GM21447 (cell line): ENCODE results near the gene UBE4B.
"Not testable (repeated sequence)": the region's sequence is repeated elsewhere in the genome, so short reads cannot be mapped to it uniquely, and the experiment has no call there.

Source experiments
- ATAC-seq: cut with Tn5 transposase; IDR thresholded peaks from one replicate; pipeline ENCODE4 v1.9.1; 2021; ENCODE audit not compliant: unreplicated experiment

UBE4B gene

GRCh38 chr1:10070206-10070605 is 37.4 kb downstream of the UBE4B start:
- no peak for ATAC-seq

GRCh38 chr1:10071640-10072039 is 38.9 kb downstream of the UBE4B start:
- ATAC-seq, result no peak

- not testable (repeated sequence) for ATAC-seq
These were observed 40.6 kb downstream of the UBE4B start for GRCh38 chr1:10073371-10073770.

- ATAC-seq, result peak; percentile 89
These were observed 41.5 kb downstream of the UBE4B start for GRCh38 chr1:10074059-10074851.

GRCh38 chr1:10074852-10075730 is 42.3 kb downstream of the UBE4B start:
- ATAC-seq, result no peak

GRCh38 chr1:10075732-10076131 is 43.0 kb downstream of the UBE4B start:
- no peak for ATAC-seq

GRCh38 chr1:10078494-10078893 is 45.7 kb downstream of the UBE4B start:
- ATAC-seq, result no peak

GRCh38 chr1:10080523-10080922 is 47.8 kb downstream of the UBE4B start:
- ATAC-seq, result no peak

GRCh38 chr1:10082785-10083479 is 50.2 kb downstream of the UBE4B start:
- ATAC-seq, result no peak

GRCh38 chr1:10084045-10084444 is 51.3 kb downstream of the UBE4B start:
- no peak for ATAC-seq

- no peak for ATAC-seq
These were observed 52.3 kb downstream of the UBE4B start for GRCh38 chr1:10085076-10085475.

- ATAC-seq, result no peak
These were observed 54.5 kb downstream of the UBE4B start for GRCh38 chr1:10087210-10087609.

- ATAC-seq, result no peak
These were observed 69.2 kb downstream of the UBE4B start for GRCh38 chr1:10101929-10102328.

- ATAC-seq, result no peak
These were observed 70.4 kb downstream of the UBE4B start for GRCh38 chr1:10103193-10103592.

GRCh38 chr1:10104834-10105233 is 72.1 kb downstream of the UBE4B start:
- no peak for ATAC-seq

GRCh38 chr1:10105484-10105883 is 72.7 kb downstream of the UBE4B start:
- ATAC-seq, result no peak

GRCh38 chr1:10106241-10106640 is 73.5 kb downstream of the UBE4B start:
- ATAC-seq, result no peak

GRCh38 chr1:10106756-10107475 is 74.2 kb downstream of the UBE4B start:
- ATAC-seq, result no peak

GRCh38 chr1:10107476-10107847 is 74.7 kb downstream of the UBE4B start:
- ATAC-seq, result not testable (repeated sequence)

- ATAC-seq, result no peak
These were observed 75.4 kb downstream of the UBE4B start for GRCh38 chr1:10108134-10108663.
